ENCODE results near the gene ZNF837. TPM values are rescaled to one million over a fixed set of nuclear protein-coding genes. Genes with fewer than 3 reads are reported as not detected.

ZNF837 gene
- total RNA-seq, 1 experiment from 2014 or later, result 4.9 TPM

GRCh38 chr19:58338336-58338735 lies 42.5 kb downstream of the ZNF837 start:
- no peak for TF ChIP-seq ZNF219 (CRISPR knock-in tag; IDR thresholded peaks at IDR 0.05; ENCODE audit: borderline replicate concordance)
- no peak for TF ChIP-seq MYBL2 (CRISPR knock-in tag; IDR thresholded peaks at IDR 0.05)
- TF ChIP-seq CBFB (CRISPR knock-in tag; IDR thresholded peaks at IDR 0.05; ENCODE audit: low read depth), result no peak
- TF ChIP-seq NFE2L1 (CRISPR knock-in tag; IDR thresholded peaks at IDR 0.05), result no peak
- no peak for TF ChIP-seq NFATC4 (CRISPR knock-in tag; IDR thresholded peaks at IDR 0.05)
- TF ChIP-seq NR1H2 (CRISPR knock-in tag; IDR thresholded peaks at IDR 0.05), result no peak
- H3K36me3 Mint-ChIP-seq, result peaks cover 24% of the 10 kb centered on the region
- ChIA-PET CTCF (interaction anchor here (0.7 to 1.6 kb wide), 5 partner anchors 19 to 37 kb away, joined by 4 to 6 read pairs (median 5); partner anchors contain the start of gene ZNF497), POLR2A (no interaction called here)
- no peak overlapping the region for H3K4me3 Mint-ChIP-seq
- H3K4me1 Mint-ChIP-seq, result no peaks in the 10 kb centered on the region
- no peak for ATAC-seq
- no peak for DNase-seq (ENCODE audit: low spot score)
- H3K27ac Mint-ChIP-seq, result no peak overlapping the region
- H3K27me3 Mint-ChIP-seq (ENCODE audit: low read depth), result peaks cover 3% of the 10 kb centered on the region; the same call in 1 of the 2 replicates
- peaks cover 3% of the 10 kb centered on the region; the same call in 1 of the 2 replicates for H3K9me3 Mint-ChIP-seq

- TF ChIP-seq JUN (CRISPR knock-in tag; IDR thresholded peaks at IDR 0.05), result no peak
- no peak for TF ChIP-seq PRDM15 (CRISPR knock-in tag; IDR thresholded peaks at IDR 0.05)
- TF ChIP-seq ZNF423 (CRISPR knock-in tag; IDR thresholded peaks at IDR 0.05), result no peak
- TF ChIP-seq TEAD4 (CRISPR knock-in tag; IDR thresholded peaks at IDR 0.05), result no peak
- no peak for TF ChIP-seq ZNF219 (CRISPR knock-in tag; IDR thresholded peaks at IDR 0.05; ENCODE audit: borderline replicate concordance)
- no peak for TF ChIP-seq NR1H2 (CRISPR knock-in tag; IDR thresholded peaks at IDR 0.05)
- TF ChIP-seq IRF1 (CRISPR knock-in tag; IDR thresholded peaks at IDR 0.05), result no peak
- DNase-seq (ENCODE audit: low spot score) (no peak), ATAC-seq (no peak)
- CTCF ChIA-PET, result no interaction called here
- peaks cover 3% of the 10 kb centered on the region; the same call in 1 of the 2 replicates for H3K9me3 Mint-ChIP-seq
- H3K36me3 Mint-ChIP-seq, result peaks cover 24% of the 10 kb centered on the region
- no peak overlapping the region for H3K4me3 Mint-ChIP-seq
- no peak overlapping the region for H3K27ac Mint-ChIP-seq
- POLR2A ChIA-PET, result no interaction called here
- H3K4me1 Mint-ChIP-seq, result no peaks in the 10 kb centered on the region
- H3K27me3 Mint-ChIP-seq (ENCODE audit: low read depth), result no peaks in the 10 kb centered on the region
Measured at GRCh38 chr19:58336820-58337219, 44.0 kb downstream of the ZNF837 start.

GRCh38 chr19:58336216-58336615 lies 44.6 kb downstream of the ZNF837 start:
- H3K9me3 Mint-ChIP-seq, result peaks cover 3% of the 10 kb centered on the region; the same call in 1 of the 2 replicates
- ATAC-seq (no peak), DNase-seq (ENCODE audit: low spot score) (no peak)
- ChIA-PET CTCF (no interaction called here), POLR2A (no interaction called here)
- H3K4me3 Mint-ChIP-seq, result no peak overlapping the region
- no peaks in the 10 kb centered on the region for H3K4me1 Mint-ChIP-seq
- no peaks in the 10 kb centered on the region for H3K27me3 Mint-ChIP-seq (ENCODE audit: low read depth)
- peaks cover 24% of the 10 kb centered on the region for H3K36me3 Mint-ChIP-seq
- TF ChIP-seq USF2 (CRISPR knock-in tag; IDR thresholded peaks at IDR 0.05) (no peak), ATF1 (CRISPR knock-in tag; IDR thresholded peaks at IDR 0.05) (no peak), ATF6 (CRISPR knock-in tag; IDR thresholded peaks at IDR 0.05) (no peak), TP53 (CRISPR knock-in tag; IDR thresholded peaks at IDR 0.05) (no peak), AR (CRISPR knock-in tag; IDR thresholded peaks at IDR 0.05) (no peak), ZNF121 (CRISPR knock-in tag; IDR thresholded peaks at IDR 0.05) (no peak), ZNF219 (CRISPR knock-in tag; IDR thresholded peaks at IDR 0.05; ENCODE audit: borderline replicate concordance) (no peak), CTCF (IDR thresholded peaks at IDR 0.05) (no peak), ZNF416 (CRISPR knock-in tag; IDR thresholded peaks at IDR 0.05) (no peak)
- H3K27ac Mint-ChIP-seq, result peak overlapping the region; percentile 49; the same call in 1 of the 2 replicates
